Osteoblast (primary cell): ENCODE data around the gene ARL2. TPM values are rescaled to one million over a fixed set of nuclear protein-coding genes. Genes with fewer than 3 reads are reported as not detected.

Experiments used
- DNase-seq: peaks from one replicate; pipeline ENCODE4 v3.0.0; 2011; ENCODE audit warnings: low spot score, mixed read lengths; ENCODE audit not compliant: insufficient read length; ENCODE audit errors: missing footprints
- H2AFZ ChIP-seq: 2 replicates; pipeline ENCODE4 v1.6.0; 2011; ENCODE audit warnings: mild to moderate bottlenecking, low read length
- H3K27ac ChIP-seq: 2 replicates; pipeline ENCODE4 v1.5.1; 2011; ENCODE audit warnings: mild to moderate bottlenecking, low read depth, low read length, moderate library complexity
- H3K27me3 ChIP-seq: 2 replicates; pipeline ENCODE4 v1.6.0; 2012; ENCODE audit warnings: mild to moderate bottlenecking, control low read depth, inconsistent platforms, low read length, moderate library complexity; ENCODE audit not compliant: insufficient read depth
- H3K36me3 ChIP-seq: 2 replicates; pipeline ENCODE4 v1.5.1; 2011; ENCODE audit warnings: mild to moderate bottlenecking, low read length, control low read depth, moderate library complexity; ENCODE audit not compliant: insufficient read depth
- H3K4me1 ChIP-seq: 2 replicates; pipeline ENCODE4 v1.5.1; 2011; ENCODE audit warnings: mild to moderate bottlenecking, low read length, control low read depth, moderate library complexity; ENCODE audit not compliant: insufficient read depth
- H3K4me2 ChIP-seq: 2 replicates; pipeline ENCODE4 v1.6.0; 2011; ENCODE audit warnings: mild to moderate bottlenecking, low read length; ENCODE audit not compliant: insufficient read depth
- H3K4me3 ChIP-seq: fragments of 200-600 bp; sonication (generic); 3 replicates; pipeline ENCODE4 v1.5.1; 2012; ENCODE audit warnings: mild to moderate bottlenecking, low read length, inconsistent platforms; ENCODE audit not compliant: insufficient read depth
- H3K79me2 ChIP-seq: 2 replicates; pipeline ENCODE4 v1.6.0; 2012; ENCODE audit warnings: mild to moderate bottlenecking, low read length, control low read depth, inconsistent platforms; ENCODE audit not compliant: insufficient read depth
- H3K9me3 ChIP-seq: 2 replicates; pipeline ENCODE4 v1.5.1; 2011; ENCODE audit warnings: low read depth, low read length, control low read depth
- H4K20me1 ChIP-seq: 2 replicates; pipeline ENCODE4 v1.6.0; 2012; ENCODE audit warnings: mild to moderate bottlenecking, low read length, control low read depth; ENCODE audit not compliant: insufficient read depth
- total RNA-seq: library from RNA; depleted of rRNA; stranded (reverse); fragments of >200 nt; gene quantifications from 2 replicates; pipeline ENCODE4 v1.2.3, GENCODE V29; 2012
- TF ChIP-seq, protein P1 (sequence below): IDR thresholded peaks from 2 replicates; pipeline ENCODE4 v1.5.1; 2011; ENCODE audit warnings: mild to moderate bottlenecking, low read depth, low read length, moderate library complexity; ENCODE audit errors: extremely low read depth

ARL2 gene
- total RNA-seq, 1 donor: 78.5 TPM

- Histone ChIP-seq H3K9me3 (no peaks in the 10 kb centered on the region), H3K36me3 (peaks cover 2% of the 10 kb centered on the region), H2AFZ (no peak overlapping the region), H3K27me3 (no peaks in the 10 kb centered on the region), H3K4me1 (peaks cover 21% of the 10 kb centered on the region), H3K4me2 (no peak overlapping the region), H3K4me3 (no peak overlapping the region), H3K79me2 (peaks cover 6% of the 10 kb centered on the region), H4K20me1 (no peaks in the 10 kb centered on the region), H3K27ac (no peak overlapping the region)
- TF ChIP-seq, protein P1, sequence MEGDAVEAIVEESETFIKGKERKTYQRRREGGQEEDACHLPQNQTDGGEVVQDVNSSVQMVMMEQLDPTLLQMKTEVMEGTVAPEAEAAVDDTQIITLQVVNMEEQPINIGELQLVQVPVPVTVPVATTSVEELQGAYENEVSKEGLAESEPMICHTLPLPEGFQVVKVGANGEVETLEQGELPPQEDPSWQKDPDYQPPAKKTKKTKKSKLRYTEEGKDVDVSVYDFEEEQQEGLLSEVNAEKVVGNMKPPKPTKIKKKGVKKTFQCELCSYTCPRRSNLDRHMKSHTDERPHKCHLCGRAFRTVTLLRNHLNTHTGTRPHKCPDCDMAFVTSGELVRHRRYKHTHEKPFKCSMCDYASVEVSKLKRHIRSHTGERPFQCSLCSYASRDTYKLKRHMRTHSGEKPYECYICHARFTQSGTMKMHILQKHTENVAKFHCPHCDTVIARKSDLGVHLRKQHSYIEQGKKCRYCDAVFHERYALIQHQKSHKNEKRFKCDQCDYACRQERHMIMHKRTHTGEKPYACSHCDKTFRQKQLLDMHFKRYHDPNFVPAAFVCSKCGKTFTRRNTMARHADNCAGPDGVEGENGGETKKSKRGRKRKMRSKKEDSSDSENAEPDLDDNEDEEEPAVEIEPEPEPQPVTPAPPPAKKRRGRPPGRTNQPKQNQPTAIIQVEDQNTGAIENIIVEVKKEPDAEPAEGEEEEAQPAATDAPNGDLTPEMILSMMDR: no peak
- DNase-seq: no peak
These were observed 31.1 kb downstream of the ARL2 start for GRCh38 chr11:65045061-65045460.

DNA sequence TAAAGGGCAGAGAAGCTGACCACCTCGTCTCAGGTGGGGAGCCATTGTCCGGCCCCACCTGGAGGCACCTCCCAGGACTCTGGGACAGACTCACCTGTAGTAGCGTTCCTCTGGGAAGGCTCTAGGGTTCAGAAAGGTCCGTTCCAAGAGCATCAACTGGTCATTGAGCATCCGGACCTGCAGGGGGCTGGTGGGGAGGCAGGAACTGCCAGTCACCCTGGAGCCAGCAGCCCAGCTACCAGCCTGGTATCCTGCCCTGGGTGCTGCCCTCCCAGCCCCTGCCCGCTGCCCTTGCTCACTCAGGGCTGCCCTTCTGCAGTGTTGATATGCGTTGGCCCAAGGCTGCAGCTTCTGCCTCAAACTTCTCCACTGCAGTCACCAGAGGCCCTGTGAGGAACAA, 31.8 kb downstream of the ARL2 start:
- H3K9me3 ChIP-seq: no peaks in the 10 kb centered on the region

GRCh38 chr11:65047581-65048422, 33.8 kb downstream of the ARL2 start:
- H3K4me3 ChIP-seq: peak overlapping the region; percentile 74
- TF ChIP-seq, protein P1: no peak
- peaks cover 11% of the 10 kb centered on the region for H3K4me1 ChIP-seq
- H4K20me1 ChIP-seq: no peaks in the 10 kb centered on the region
- peak; percentile 94 for DNase-seq
- H3K79me2 ChIP-seq: no peaks in the 10 kb centered on the region
- no peaks in the 10 kb centered on the region for H3K9me3 ChIP-seq
- H3K36me3 ChIP-seq: peaks cover 2% of the 10 kb centered on the region
- peak overlapping the region; percentile 83 for H3K4me2 ChIP-seq
- H3K27ac ChIP-seq: no peak overlapping the region
- no peaks in the 10 kb centered on the region for H3K27me3 ChIP-seq
- peak overlapping the region; percentile 91 for H2AFZ ChIP-seq

More for the DNA sequence above, 31.8 kb downstream of the ARL2 start:
- peak; percentile 80 for DNase-seq
- Histone ChIP-seq H3K4me3 (no peak overlapping the region), H3K79me2 (peaks cover 6% of the 10 kb centered on the region), H2AFZ (no peak overlapping the region), H4K20me1 (no peaks in the 10 kb centered on the region), H3K4me1 (peaks cover 15% of the 10 kb centered on the region), H3K36me3 (peaks cover 2% of the 10 kb centered on the region), H3K27me3 (no peaks in the 10 kb centered on the region), H3K4me2 (no peak overlapping the region), H3K27ac (no peak overlapping the region)
- TF ChIP-seq, protein P1: no peak

DNA sequence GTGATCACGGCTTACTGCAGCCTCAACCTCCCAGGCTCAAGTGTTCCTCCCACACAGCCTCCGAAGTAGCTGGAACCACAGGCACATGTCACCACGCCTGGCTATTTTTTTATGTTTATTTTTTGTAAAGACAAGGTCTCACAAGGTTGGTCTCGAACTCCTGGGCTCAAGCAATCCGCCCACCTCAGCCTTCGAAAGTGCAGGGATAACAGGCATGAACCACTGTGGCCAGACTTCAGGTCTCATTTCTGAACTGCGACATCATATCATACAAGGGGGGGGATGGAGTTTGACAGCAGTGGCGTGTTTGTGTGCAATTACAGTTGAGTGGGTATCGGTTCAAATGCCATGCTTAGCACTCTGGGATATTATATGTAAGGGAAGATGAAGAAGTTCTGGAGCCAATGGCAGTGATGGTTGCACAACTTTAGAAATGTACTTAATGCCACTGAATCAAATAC, 37.5 kb downstream of the ARL2 start:
- no peaks in the 10 kb centered on the region for H4K20me1 ChIP-seq
- TF ChIP-seq, protein P1: no peak
- no peaks in the 10 kb centered on the region for H3K36me3 ChIP-seq
- H3K4me2 ChIP-seq: no peak overlapping the region
- no peak overlapping the region for H3K27ac ChIP-seq
- H3K9me3 ChIP-seq: no peaks in the 10 kb centered on the region
- no peak overlapping the region for H3K4me3 ChIP-seq
- peak; percentile 48 for DNase-seq
- H3K27me3 ChIP-seq: peaks cover 6% of the 10 kb centered on the region
- H3K4me1 ChIP-seq: peaks cover 8% of the 10 kb centered on the region
- H2AFZ ChIP-seq: no peak overlapping the region
- no peaks in the 10 kb centered on the region for H3K79me2 ChIP-seq
